GM12878 (cell line): ENCODE results near the gene NKX2-2. TPM values are rescaled to one million over a fixed set of nuclear protein-coding genes. Genes with fewer than 3 reads are reported as not detected.

ENCODE experiments used
- ATAC-seq: fragments of 200-7000 bp; cut with Tn5 transposase; 3 replicates; pipeline ENCODE4 v1.9.1; 2020; ENCODE audit warnings: mild to moderate bottlenecking, moderate library complexity
- Bru-seq: library from RNA; stranded (reverse); fragments of 400-500 nt; gene quantifications from one replicate; lab custom pipeline; 2021; lab: Mats Ljungman, UMichigan
- BruChase-seq, 2 experiments: library from RNA; stranded (reverse); fragments of 400-500 nt; gene quantifications; one replicate each; lab custom pipeline; 2021; lab: Mats Ljungman, UMichigan
- BruUV-seq: library from RNA; stranded (reverse); fragments of 400-500 nt; replicated peaks from 2 replicates; lab custom pipeline; 2021; lab: Mats Ljungman, UMichigan
- CTCF ChIA-PET: fragments of 300-600 bp; sonication (Branson Sonifier 250); formaldehyde crosslinking; extraction: SDS; loops from one replicate; lab custom pipeline; 2021; ENCODE audit warnings: inconsistent platforms; lab: Yijun Ruan, JAX
- POLR2A ChIA-PET: fragments of 350-600 bp; formaldehyde crosslinking; extraction: SDS; loops from one replicate; lab custom pipeline; 2021; ENCODE audit warnings: inconsistent platforms; lab: Charles Lee
- RAD21 ChIA-PET: fragments of 300-600 bp; sonication (Branson Sonifier 250); formaldehyde crosslinking; loops from one replicate; lab custom pipeline; 2023; ENCODE audit warnings: antibody characterized with exemption; ENCODE audit not compliant: unreplicated experiment; lab: Charles Lee
- SMC1A ChIA-PET: fragments of 300-600 bp; sonication (Branson Sonifier 250); formaldehyde crosslinking; loops from one replicate; lab custom pipeline; 2023; ENCODE audit not compliant: unreplicated experiment, uncharacterized antibody; lab: Charles Lee
- DNase-seq: peaks from one replicate; pipeline ENCODE4 v3.0.0-alpha.2; 2011; ENCODE audit warnings: low read depth, low spot score
- FAIRE-seq: peaks from 3 replicates; lab custom pipeline; 2011; peaks lifted over from hg19 to GRCh38; lab: Jason Lieb, UNC
- H2AFZ ChIP-seq: 2 replicates; pipeline ENCODE4 v1.6.0; 2011; ENCODE audit warnings: low read depth, low read length, control low read depth; ENCODE audit not compliant: control insufficient read depth
- H3K27ac ChIP-seq: 2 replicates; pipeline ENCODE4 v1.5.1; 2011; ENCODE audit warnings: control low read depth; ENCODE audit not compliant: control insufficient read depth, insufficient read depth
- H3K27me3 ChIP-seq, 2 experiments: replicated peaks in 1 of 2; 2 replicates each; pipeline versions ENCODE4 v1.6.0 to v1.6.1; 2011; ENCODE audit warnings: low read length in 1 of 2; ENCODE audit not compliant: control insufficient read depth in 2 of 2, insufficient read depth in 2 of 2
- H3K36me3 ChIP-seq, 2 experiments: 2 replicates each; pipeline ENCODE4 v1.5.1; 2011; ENCODE audit warnings: low read length in 1 of 2; ENCODE audit not compliant: control insufficient read depth in 2 of 2, insufficient read depth in 2 of 2
- H3K4me1 ChIP-seq: 2 replicates; pipeline ENCODE4 v1.6.1; 2011; ENCODE audit warnings: mild to moderate bottlenecking, low read length, moderate library complexity, mixed read lengths; ENCODE audit not compliant: control insufficient read depth, insufficient read depth
- H3K4me2 ChIP-seq: 2 replicates; pipeline ENCODE4 v1.6.0; 2011; ENCODE audit warnings: control low read depth; ENCODE audit not compliant: control insufficient read depth, insufficient read depth
- H3K4me3 ChIP-seq: fragments of 200-600 bp; sonication (generic); 2 replicates; pipeline ENCODE4 v1.5.1; 2016
- H3K79me2 ChIP-seq: 2 replicates; pipeline ENCODE4 v1.6.0; 2011; ENCODE audit warnings: low read length; ENCODE audit not compliant: control insufficient read depth, insufficient read depth
- H3K9ac ChIP-seq: 2 replicates; pipeline ENCODE4 v1.8.0; 2011; ENCODE audit warnings: low read length, control low read depth, mixed read lengths; ENCODE audit not compliant: control insufficient read depth, insufficient read depth
- H3K9me3 ChIP-seq: replicated peaks from 3 replicates; pipeline ENCODE4 v1.5.1; 2011; ENCODE audit warnings: mild to moderate bottlenecking, low read length; ENCODE audit not compliant: control insufficient read depth, insufficient read depth
- H4K20me1 ChIP-seq: 2 replicates; pipeline ENCODE4 v1.6.0; 2011; ENCODE audit not compliant: control insufficient read depth, insufficient read depth
- ASH2L ChIP-seq: fragments of 300-600, 200-600 bp; sonication (generic); IDR thresholded peaks from 2 replicates; pipeline ENCODE4 v1.6.1; 2017; ENCODE audit warnings: low read depth, mild to moderate bottlenecking, borderline replicate concordance
- HDAC6 ChIP-seq: fragments of 200-600 bp; sonication (generic); IDR thresholded peaks from one replicate; pipeline ENCODE4 v1.8.0; 2017; ENCODE audit warnings: antibody characterized with exemption; ENCODE audit not compliant: unreplicated experiment
- LARP7 ChIP-seq: fragments of 450-650 bp; IDR thresholded peaks from 2 replicates; pipeline ENCODE4 v1.6.1; 2017; ENCODE audit warnings: mild to moderate bottlenecking
- TCF7 ChIP-seq: IDR thresholded peaks from 2 replicates; pipeline ENCODE4 v1.6.1; 2014; ENCODE audit warnings: antibody characterized with exemption, borderline replicate concordance
- WGBS: methylation state at CpG from one replicate; pipeline ENCODE4 v1.1.6; 2016; ENCODE audit warnings: low lambda C conversion rate; ENCODE audit not compliant: insufficient replicate concordance, insufficient coverage; ENCODE audit errors: missing lambda C conversion rate; 5-methylcytosine and 5-hydroxymethylcytosine counted together
- in situ Hi-C: fragments of 300-500 bp; cut with MboI; formaldehyde crosslinking; loops from 9 replicates; pipeline ENCODE4 v1.14.3; 2018; ENCODE audit warnings: mixed read lengths
- intact Hi-C: fragments of 100-400 bp; cut with micrococcal nuclease; formaldehyde crosslinking; loops from one replicate; pipeline ENCODE4 v1.14.2; 2022; ENCODE audit not compliant: unreplicated experiment
- long read RNA-seq, 2 experiments: library from polyadenylated mRNA; unstranded; transcript quantifications; one replicate each; pipeline ENCODE4 v2.0.0, GENCODE V29; 2019 to 2020
- polyA minus RNA-seq, 3 experiments: library from RNA; depleted of rRNA, polyadenylated mRNA; stranded (reverse); fragments of >200 nt; gene quantifications; 2 replicates each; pipeline ENCODE4 v1.2.3, GENCODE V29; 2011
- polyA plus RNA-seq, 11 experiments: library from polyadenylated mRNA; depleted of rRNA in 4 of 11; unstranded in 6 of 11; stranded (reverse) in 5 of 11; fragments of >200 nt; fragmentation: Nextera tagmentation in 4 of 11; fragmentation: Illumina TruSeq in 1 of 11; extraction: Ambion mirVana in 4 of 11; extraction: Trizol in 1 of 11; gene quantifications; 1 replicate in 1 of 11; 2 replicates in 10 of 11; pipeline versions ENCODE4 v1.2.1 to v1.2.3, GENCODE V29; 2011 to 2016; ENCODE audit warnings: inconsistent platforms in 2 of 11, missing spikeins in 2 of 11, low read depth in 1 of 11
- total RNA-seq, 4 experiments: library from RNA; depleted of rRNA in 3 of 4; stranded (reverse); fragments of >200 nt in 3 of 4; fragmentation: Illumina TruSeq in 1 of 4; extraction: Trizol in 1 of 4; gene quantifications; 2 replicates each; pipeline versions ENCODE4 v1.2.1 to v1.2.3, GENCODE V29; 2013 to 2021

Gene NKX2-2
- not detected in 2 replicates for total RNA-seq (2013; cell fraction: nucleolus; rRNA removed)
- not detected in 2 replicates for total RNA-seq (2014; rRNA removed)
- total RNA-seq (2014; rRNA removed; fragmentation: Illumina TruSeq; extraction: Trizol): not detected in 2 replicates
- total RNA-seq (2021): not detected in 2 replicates
- polyA plus RNA-seq (2011; ENCODE audit: low read depth): not detected
- not detected in 2 replicates for polyA plus RNA-seq (2011; rRNA removed)
- polyA plus RNA-seq (2011; cell fraction: cytosol; rRNA removed): not detected in 2 replicates
- not detected in 2 replicates for polyA plus RNA-seq (2011; cell fraction: nucleus; rRNA removed)
- not detected in 2 replicates for polyA plus RNA-seq (2012)
- not detected in 2 replicates for polyA plus RNA-seq (2014; fragmentation: Illumina TruSeq; extraction: Trizol)
- not detected for polyA plus RNA-seq (2014; fragmentation: Nextera tagmentation; extraction: Ambion mirVana)
- polyA plus RNA-seq (2014; rRNA removed): not detected in 2 replicates
- polyA plus RNA-seq (2016; fragmentation: Nextera tagmentation; extraction: Ambion mirVana): not detected
- not detected in 2 replicates for polyA minus RNA-seq (2011; rRNA and poly(A)+ RNA removed)
- polyA minus RNA-seq (2011; cell fraction: cytosol; rRNA and poly(A)+ RNA removed): not detected in 2 replicates
- polyA minus RNA-seq (2011; cell fraction: nucleus; rRNA and poly(A)+ RNA removed): not detected in 2 replicates
- Bru-seq, nascent RNA: not detected
- not detected for BruChase-seq, experiment 1, labeled RNA remaining after a 6-hour chase
- BruChase-seq, experiment 2, labeled RNA remaining after a 2-hour chase: not detected
- long read RNA-seq, experiment 1: 0 reads
- long read RNA-seq, experiment 2: 0 reads

- H3K27me3 ChIP-seq: peaks cover 21 to 38% of the 10 kb centered on the region in 2 experiments
- in situ Hi-C loops (no loop called here), intact Hi-C loops (no loop called here)
- H4K20me1 ChIP-seq: no peaks in the 10 kb centered on the region
- no TSS peak for BruUV-seq
- ChIA-PET SMC1A (no interaction called here), CTCF (no interaction called here), POLR2A (no interaction called here), RAD21 (no interaction called here)
- no peaks in the 10 kb centered on the region for H3K9me3 ChIP-seq
- no peak for FAIRE-seq
- no peaks in the 10 kb centered on the region for H3K4me1 ChIP-seq
- peak within 1 kb of the TSS; percentile 17; the same call in 1 of the 2 replicates for H3K4me2 ChIP-seq
- ATAC-seq: no peak
- no peaks in the 10 kb centered on the region for H3K36me3 ChIP-seq
- H3K79me2 ChIP-seq: no peaks in the 10 kb centered on the region
- H3K9ac ChIP-seq: no peak within 1 kb of the TSS
- TF ChIP-seq ASH2L (no peak), LARP7 (no peak), HDAC6 (no peak), TCF7 (no peak)
- no peak within 1 kb of the TSS for H2AFZ ChIP-seq
- no peak for DNase-seq
- no peak within 1 kb of the TSS for H3K4me3 ChIP-seq
- WGBS: 50% methylated on average over 32 of the region's 45 CpGs
- no peak within 1 kb of the TSS for H3K27ac ChIP-seq
Observed at GRCh38 chr20:21513881-21514540, at the start of gene NKX2-2. TSS of gene NKX2-2 (minus strand) at chr20:21514064. CDS start at chr20:21513669, 395 bp downstream.
